Mammary epithelial cell (primary cell): Measurements from ENCODE around the gene LSMEM2.

ENCODE experiments used
- EZH2 ChIP-seq: IDR thresholded peaks from 2 replicates; pipeline ENCODE4 v1.6.1; 2012; ENCODE audit warnings: low read length, inconsistent platforms, borderline replicate concordance
- TF ChIP-seq, protein P1 (sequence below), 2 donors: IDR thresholded peaks in 1 of 2; conservative IDR thresholded peaks in 1 of 2; 2 replicates each; pipeline ENCODE4 v1.5.1; 2011 to 2012; ENCODE audit warnings: inconsistent platforms in 2 of 2, low read length in 2 of 2, mild to moderate bottlenecking in 2 of 2, control low read depth in 1 of 2, low read depth in 1 of 2; ENCODE audit not compliant: insufficient read depth in 1 of 2; ENCODE audit errors: extremely low read depth in 1 of 2

DNA sequence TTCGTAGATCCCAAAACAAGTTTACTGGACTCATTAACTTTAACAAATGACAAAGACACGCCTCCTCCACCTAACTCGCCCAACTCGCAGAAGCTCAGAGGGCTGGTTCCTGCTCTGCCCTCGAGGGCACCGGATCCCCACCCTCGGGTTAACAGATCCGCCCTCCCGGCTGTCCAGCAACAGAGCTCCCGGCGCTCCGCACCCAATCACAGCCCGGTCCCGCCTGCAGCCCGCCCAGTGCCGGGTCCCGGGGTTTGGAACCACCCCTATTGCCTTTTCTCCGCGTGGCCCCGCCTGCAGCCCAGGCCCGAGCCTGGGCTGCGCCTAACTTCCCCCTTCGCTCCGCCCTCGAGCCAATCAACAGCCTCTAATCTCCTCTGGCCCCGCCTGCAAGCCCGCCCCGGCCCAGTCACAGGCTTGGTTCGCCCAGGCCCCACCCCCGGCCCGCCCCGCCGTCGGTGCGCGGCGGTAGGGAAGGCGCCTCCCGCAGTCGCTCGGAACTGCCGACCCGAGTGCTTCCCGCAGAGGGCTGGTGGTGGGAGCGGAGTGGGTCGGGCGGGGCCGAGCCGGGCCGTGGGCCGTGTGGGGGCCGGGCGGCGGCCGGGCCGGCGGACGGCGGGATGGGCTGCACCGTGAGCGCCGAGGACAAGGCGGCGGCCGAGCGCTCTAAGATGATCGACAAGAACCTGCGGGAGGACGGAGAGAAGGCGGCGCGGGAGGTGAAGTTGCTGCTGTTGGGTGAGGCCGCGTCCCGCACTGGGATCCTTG is 43.0 kb upstream of the LSMEM2 start, which contains the start of gene GNAI2:
- TF ChIP-seq, protein P1, sequence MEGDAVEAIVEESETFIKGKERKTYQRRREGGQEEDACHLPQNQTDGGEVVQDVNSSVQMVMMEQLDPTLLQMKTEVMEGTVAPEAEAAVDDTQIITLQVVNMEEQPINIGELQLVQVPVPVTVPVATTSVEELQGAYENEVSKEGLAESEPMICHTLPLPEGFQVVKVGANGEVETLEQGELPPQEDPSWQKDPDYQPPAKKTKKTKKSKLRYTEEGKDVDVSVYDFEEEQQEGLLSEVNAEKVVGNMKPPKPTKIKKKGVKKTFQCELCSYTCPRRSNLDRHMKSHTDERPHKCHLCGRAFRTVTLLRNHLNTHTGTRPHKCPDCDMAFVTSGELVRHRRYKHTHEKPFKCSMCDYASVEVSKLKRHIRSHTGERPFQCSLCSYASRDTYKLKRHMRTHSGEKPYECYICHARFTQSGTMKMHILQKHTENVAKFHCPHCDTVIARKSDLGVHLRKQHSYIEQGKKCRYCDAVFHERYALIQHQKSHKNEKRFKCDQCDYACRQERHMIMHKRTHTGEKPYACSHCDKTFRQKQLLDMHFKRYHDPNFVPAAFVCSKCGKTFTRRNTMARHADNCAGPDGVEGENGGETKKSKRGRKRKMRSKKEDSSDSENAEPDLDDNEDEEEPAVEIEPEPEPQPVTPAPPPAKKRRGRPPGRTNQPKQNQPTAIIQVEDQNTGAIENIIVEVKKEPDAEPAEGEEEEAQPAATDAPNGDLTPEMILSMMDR (conservative IDR thresholded peaks at IDR 0.05 in 1 of 2, IDR thresholded peaks at IDR 0.05 in 1 of 2; ENCODE audit: extremely low read depth in 1 of 2, insufficient read depth in 1 of 2, low read depth in 1 of 2, low read length in 2 of 2): no peak
- no peak for TF ChIP-seq EZH2
